HG03571 (cell line): Measurements from ENCODE around the gene ICE1.

ENCODE experiments used
- ATAC-seq: cut with Tn5 transposase; IDR thresholded peaks from one replicate; pipeline ENCODE4 v1.9.1; 2021; ENCODE audit not compliant: unreplicated experiment

Gene ICE1

DNA sequence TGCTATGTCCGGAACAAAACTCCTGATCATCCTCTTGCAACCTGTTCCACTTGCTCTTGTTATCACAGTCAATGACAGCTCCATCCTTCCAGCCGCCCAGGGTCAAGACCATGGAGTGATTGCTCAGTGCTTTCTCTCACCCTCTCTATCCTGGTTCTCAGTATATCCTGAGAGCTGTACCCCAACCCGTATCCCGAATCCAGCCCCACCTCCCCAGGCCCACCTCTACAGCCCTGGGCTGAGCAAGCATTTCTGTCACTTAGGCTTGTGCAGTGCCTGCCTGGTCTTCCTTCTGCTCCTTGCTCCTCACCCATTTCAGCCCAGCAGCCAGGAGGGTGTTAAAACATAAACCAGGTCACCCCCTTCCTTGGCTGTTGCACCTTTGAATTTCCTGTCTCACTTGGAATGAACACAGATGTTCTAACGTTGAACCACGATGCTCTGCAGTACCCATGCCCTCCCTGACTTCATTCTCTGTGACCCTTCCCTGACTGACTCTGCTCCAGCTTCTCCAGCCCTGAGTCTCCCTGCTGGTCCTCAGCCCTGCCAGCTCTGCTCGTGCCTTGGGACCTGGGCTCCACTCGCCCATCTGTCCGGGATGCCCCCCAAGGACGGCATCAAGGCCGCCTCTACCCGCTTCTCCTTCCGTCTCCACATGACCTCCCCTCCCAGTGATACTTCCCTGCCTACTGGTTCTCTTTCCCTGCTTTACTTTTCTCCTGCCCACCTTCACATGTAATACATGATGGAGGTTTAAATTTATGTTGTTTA is 110.0 kb downstream of the ICE1 start:
- ATAC-seq = no peak

DNA sequence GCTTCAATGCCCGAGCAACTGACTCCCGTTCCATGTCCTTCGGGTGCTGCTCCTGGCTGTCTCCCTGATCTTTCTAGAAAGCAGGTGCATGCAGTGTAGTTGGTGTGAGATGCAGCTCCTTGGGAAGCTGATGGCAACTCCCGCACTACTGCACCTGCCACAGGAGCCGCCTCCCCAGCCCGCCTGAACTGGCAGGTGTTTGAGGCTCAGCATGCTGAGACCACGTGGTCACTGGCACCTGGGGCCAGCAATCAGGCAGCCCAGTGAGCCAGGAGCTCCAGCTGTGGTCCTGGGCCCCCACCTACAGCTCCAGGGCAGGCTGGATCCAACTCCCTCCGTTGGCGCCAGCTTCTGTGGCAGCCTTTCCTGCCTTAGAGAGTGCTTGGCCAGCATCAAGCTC is 111.5 kb downstream of the ICE1 start:
- ATAC-seq = no peak

DNA sequence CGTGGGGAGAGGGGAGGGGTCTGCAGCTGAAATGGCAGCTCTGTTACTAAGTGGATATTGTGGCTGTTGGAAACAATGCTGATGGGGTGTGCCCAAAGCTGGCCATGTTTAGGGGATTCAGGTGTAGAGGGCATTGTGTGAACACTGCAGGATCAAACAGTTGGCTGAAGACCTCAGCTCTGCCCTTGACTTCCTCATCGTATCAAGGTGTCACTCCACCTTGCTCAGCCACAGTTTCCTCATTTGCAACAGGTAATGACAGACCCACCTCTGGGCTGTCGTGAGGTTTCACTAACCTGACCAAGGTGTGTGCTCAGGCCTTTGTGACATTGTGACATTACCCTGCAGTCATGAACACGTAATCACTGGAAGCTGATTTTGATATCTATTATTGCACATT is 111.9 kb downstream of the ICE1 start:
- no peak for ATAC-seq

DNA sequence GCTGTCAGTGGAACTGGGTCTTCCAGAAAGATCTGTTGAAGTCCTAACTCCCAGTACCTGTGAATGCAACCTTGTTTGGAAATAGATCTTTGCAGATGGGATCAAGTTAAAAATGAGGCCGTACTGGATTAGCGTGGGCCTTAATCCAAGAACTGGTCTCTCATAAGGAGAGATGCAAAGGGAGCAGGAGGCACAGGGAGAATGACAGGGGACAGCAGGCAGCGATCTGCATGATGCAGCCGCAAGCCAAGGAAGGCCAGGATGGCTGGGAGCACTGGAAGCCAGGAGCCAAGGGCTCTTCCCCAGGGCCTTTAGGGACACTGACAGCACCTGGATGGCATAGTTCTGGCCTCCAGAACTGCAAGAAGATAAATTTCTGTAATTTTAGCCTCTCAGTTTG is 114.4 kb downstream of the ICE1 start:
- no peak for ATAC-seq

DNA sequence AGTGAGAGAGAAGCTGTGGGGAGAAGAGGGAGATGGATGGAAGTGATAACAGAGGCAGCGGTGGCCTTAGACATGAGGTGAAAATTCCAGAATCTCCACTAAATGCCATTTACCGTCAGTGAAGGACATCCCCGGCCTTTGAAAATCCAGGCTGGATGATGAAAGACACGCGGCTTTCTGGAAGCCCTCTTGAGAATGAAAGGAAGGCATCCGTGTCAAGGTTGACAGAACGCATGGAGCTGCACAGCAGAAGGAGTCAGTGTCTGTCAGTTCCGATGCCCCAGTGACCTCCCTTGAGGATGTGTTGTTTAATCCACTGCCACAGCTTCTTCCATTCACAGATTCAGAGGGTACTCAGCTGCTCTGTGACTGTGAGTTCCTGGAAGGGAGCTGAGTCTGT is 114.9 kb downstream of the ICE1 start:
- ATAC-seq = no peak

DNA sequence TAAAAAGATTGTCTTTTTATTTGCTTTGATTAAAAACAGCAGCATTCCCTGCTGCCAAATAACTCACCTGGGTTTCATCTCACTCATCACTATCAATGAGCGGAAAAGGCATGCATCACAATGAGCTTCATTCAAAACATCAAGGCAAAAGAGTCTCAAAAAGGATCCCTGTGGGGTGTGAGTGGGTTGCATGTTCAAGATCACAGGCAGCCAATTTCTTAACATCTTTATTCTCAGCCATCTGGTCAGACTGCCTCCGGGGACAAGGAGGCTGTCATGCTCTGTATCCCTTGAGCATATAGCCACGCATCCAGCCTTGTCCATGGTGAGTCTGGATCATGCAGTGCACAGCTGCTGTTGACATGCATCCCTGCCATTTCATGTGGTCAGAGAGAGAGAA is 117.1 kb downstream of the ICE1 start:
- no peak for ATAC-seq
